HG03520 (cell line): ENCODE measurements around the gene KLK2.

Experiments used
- ATAC-seq: cut with Tn5 transposase; IDR thresholded peaks from one replicate; pipeline ENCODE4 v1.9.1; 2021; ENCODE audit warnings: mild to moderate bottlenecking, moderate library complexity; ENCODE audit not compliant: unreplicated experiment

KLK2 gene

GRCh38 chr19:50844296-50844935 lies 28.8 kb upstream of the KLK2 start:
- ATAC-seq, result no peak

- no peak for ATAC-seq
These were observed 22.5 kb upstream of the KLK2 start for GRCh38 chr19:50850738-50851137.

GRCh38 chr19:50851620-50852019 lies 21.6 kb upstream of the KLK2 start:
- no peak for ATAC-seq

GRCh38 chr19:50854636-50855410 lies 18.4 kb upstream of the KLK2 start, which contains the start of gene KLK3:
TSS of gene KLK3 (plus strand) at chr19:50854915. CDS start at chr19:50854956, 41 bp downstream.
- ATAC-seq, result no peak

GRCh38 chr19:50857366-50857765 lies 15.9 kb upstream of the KLK2 start:
- no peak for ATAC-seq

GRCh38 chr19:50858886-50859285 lies 14.4 kb upstream of the KLK2 start:
- no peak for ATAC-seq

GRCh38 chr19:50859849-50860248 lies 13.4 kb upstream of the KLK2 start:
- no peak for ATAC-seq

- no peak for ATAC-seq
These were observed 12.2 kb upstream of the KLK2 start for GRCh38 chr19:50861010-50861409.

- ATAC-seq, result no peak
These were observed 11.5 kb upstream of the KLK2 start for GRCh38 chr19:50861496-50862286.

GRCh38 chr19:50869479-50869878 lies 3.8 kb upstream of the KLK2 start:
- ATAC-seq, result no peak

GRCh38 chr19:50870417-50871089 lies 2.7 kb upstream of the KLK2 start:
- no peak for ATAC-seq

- no peak for ATAC-seq
These were observed 972 bp downstream of the KLK2 start for GRCh38 chr19:50874211-50874610.

GRCh38 chr19:50875795-50876422 lies 2.7 kb downstream of the KLK2 start:
- ATAC-seq, result no peak

GRCh38 chr19:50876456-50876855 lies 3.2 kb downstream of the KLK2 start:
- no peak for ATAC-seq

GRCh38 chr19:50877338-50877737 lies 4.1 kb downstream of the KLK2 start:
- no peak for ATAC-seq

- no peak for ATAC-seq
These were observed 5.6 kb downstream of the KLK2 start for GRCh38 chr19:50878851-50879250.

- no peak for ATAC-seq
These were observed 7.0 kb downstream of the KLK2 start for GRCh38 chr19:50880241-50880640.

- ATAC-seq, result no peak
These were observed 8.9 kb downstream of the KLK2 start for GRCh38 chr19:50882188-50882587.

GRCh38 chr19:50889638-50890037 lies 16.4 kb downstream of the KLK2 start:
- no peak for ATAC-seq

- ATAC-seq, result no peak
These were observed 17.4 kb downstream of the KLK2 start for GRCh38 chr19:50890422-50891252.
